HUES48 (cell line): ENCODE data around the gene POT1.

ENCODE experiments used
- H3K27ac ChIP-seq: one replicate; pipeline ENCODE4 v1.7.0; 2013; ENCODE audit warnings: low read depth, low read length, inconsistent platforms
- H3K27me3 ChIP-seq: 2 replicates; pipeline ENCODE4 v1.6.1; 2013; ENCODE audit warnings: mild to moderate bottlenecking, low read length; ENCODE audit not compliant: control insufficient read depth, insufficient read depth
- H3K36me3 ChIP-seq: 2 replicates; pipeline ENCODE4 v1.6.1; 2013; ENCODE audit warnings: low read length; ENCODE audit not compliant: control insufficient read depth, insufficient read depth
- H3K4me1 ChIP-seq: 2 replicates; pipeline ENCODE4 v1.6.1; 2013; ENCODE audit warnings: mild to moderate bottlenecking, low read length; ENCODE audit not compliant: control insufficient read depth, insufficient read depth
- H3K4me3 ChIP-seq: 2 replicates; pipeline ENCODE4 v1.5.1; 2013; ENCODE audit warnings: mild to moderate bottlenecking, low read depth, low read length
- H3K9ac ChIP-seq: 2 replicates; pipeline ENCODE4 v1.6.1; 2013; ENCODE audit warnings: mild to moderate bottlenecking, low read depth, low read length, moderate library complexity
- H3K9me3 ChIP-seq: 2 replicates; pipeline ENCODE4 v1.6.1; 2013; ENCODE audit warnings: low read length; ENCODE audit not compliant: control insufficient read depth, insufficient read depth

Gene POT1

GRCh38 chr7:124912972-124913371 is 16.7 kb downstream of the POT1 start:
- Histone ChIP-seq H3K4me3 (no peak overlapping the region), H3K9ac (no peak overlapping the region), H3K4me1 (no peaks in the 10 kb centered on the region), H3K36me3 (peaks cover 4% of the 10 kb centered on the region; the same call in 1 of the 2 replicates), H3K9me3 (no peaks in the 10 kb centered on the region), H3K27ac (no peak overlapping the region), H3K27me3 (no peaks in the 10 kb centered on the region)

- Histone ChIP-seq H3K4me3 (no peak overlapping the region), H3K9ac (no peak overlapping the region), H3K36me3 (peaks cover under 1% of the 10 kb centered on the region; the same call in 1 of the 2 replicates)
Measured at GRCh38 chr7:124909808-124910207, 19.8 kb downstream of the POT1 start.

GRCh38 chr7:124908259-124908658 is 21.4 kb downstream of the POT1 start:
- Histone ChIP-seq H3K4me3 (no peak overlapping the region), H3K36me3 (no peaks in the 10 kb centered on the region; the same call in 1 of the 2 replicates), H3K27me3 (no peaks in the 10 kb centered on the region), H3K9me3 (no peaks in the 10 kb centered on the region), H3K27ac (no peak overlapping the region), H3K9ac (no peak overlapping the region), H3K4me1 (no peaks in the 10 kb centered on the region)

More at GRCh38 chr7:124909808-124910207, 19.8 kb downstream of the POT1 start:
- Histone ChIP-seq H3K27me3 (no peaks in the 10 kb centered on the region), H3K4me1 (no peaks in the 10 kb centered on the region), H3K9me3 (no peaks in the 10 kb centered on the region), H3K27ac (no peak overlapping the region)

GRCh38 chr7:124907490-124907889 is 22.1 kb downstream of the POT1 start:
- no peaks in the 10 kb centered on the region for H3K27me3 ChIP-seq
- H3K4me3 ChIP-seq = no peak overlapping the region
- no peaks in the 10 kb centered on the region for H3K4me1 ChIP-seq
- no peak overlapping the region for H3K27ac ChIP-seq
- no peaks in the 10 kb centered on the region for H3K9me3 ChIP-seq
- H3K36me3 ChIP-seq = no peaks in the 10 kb centered on the region
- H3K9ac ChIP-seq = no peak overlapping the region

- Histone ChIP-seq H3K9me3 (0 out of 2 replicates have a peak, but pooled peaks cover 8% of the 10 kb centered on the region), H3K4me1 (no peaks in the 10 kb centered on the region), H3K36me3 (peaks cover 16% of the 10 kb centered on the region), H3K9ac (no peak overlapping the region), H3K27ac (no peak overlapping the region), H3K27me3 (no peaks in the 10 kb centered on the region), H3K4me3 (no peak overlapping the region)
Measured at GRCh38 chr7:124898531-124898930, 31.1 kb downstream of the POT1 start.

GRCh38 chr7:124896001-124896400 is 33.6 kb downstream of the POT1 start:
- Histone ChIP-seq H3K27ac (no peak overlapping the region), H3K4me3 (no peak overlapping the region), H3K9me3 (0 out of 2 replicates have a peak, but pooled peaks cover 8% of the 10 kb centered on the region), H3K36me3 (peaks cover 31% of the 10 kb centered on the region), H3K4me1 (no peaks in the 10 kb centered on the region), H3K27me3 (no peaks in the 10 kb centered on the region), H3K9ac (no peak overlapping the region)

- Histone ChIP-seq H3K27ac (no peak overlapping the region), H3K4me3 (no peak overlapping the region), H3K36me3 (peaks cover 42% of the 10 kb centered on the region), H3K9ac (no peak overlapping the region), H3K27me3 (no peaks in the 10 kb centered on the region), H3K9me3 (no peaks in the 10 kb centered on the region), H3K4me1 (no peaks in the 10 kb centered on the region)
Measured at GRCh38 chr7:124893140-124893827, 36.3 kb downstream of the POT1 start.

- Histone ChIP-seq H3K9ac (no peak overlapping the region), H3K9me3 (no peaks in the 10 kb centered on the region), H3K36me3 (peaks cover 22% of the 10 kb centered on the region), H3K4me3 (no peak overlapping the region), H3K27me3 (no peaks in the 10 kb centered on the region), H3K4me1 (no peaks in the 10 kb centered on the region), H3K27ac (no peak overlapping the region)
Measured at GRCh38 chr7:124887247-124887646, 42.4 kb downstream of the POT1 start.

GRCh38 chr7:124881981-124882380 is 47.6 kb downstream of the POT1 start:
- H3K9ac ChIP-seq = no peak overlapping the region
- H3K27ac ChIP-seq = no peak overlapping the region
- no peaks in the 10 kb centered on the region for H3K36me3 ChIP-seq
- H3K27me3 ChIP-seq = no peaks in the 10 kb centered on the region
- H3K4me3 ChIP-seq = no peak overlapping the region
- H3K4me1 ChIP-seq = no peaks in the 10 kb centered on the region; the same call in 1 of the 2 replicates
- no peaks in the 10 kb centered on the region for H3K9me3 ChIP-seq

GRCh38 chr7:124879771-124880170 is 49.9 kb downstream of the POT1 start:
- Histone ChIP-seq H3K27ac (no peak overlapping the region), H3K36me3 (no peaks in the 10 kb centered on the region), H3K27me3 (no peaks in the 10 kb centered on the region), H3K4me1 (no peaks in the 10 kb centered on the region; the same call in 1 of the 2 replicates), H3K4me3 (no peak overlapping the region), H3K9me3 (no peaks in the 10 kb centered on the region), H3K9ac (no peak overlapping the region)

- H3K27ac ChIP-seq = no peak overlapping the region
- no peak overlapping the region for H3K9ac ChIP-seq
- H3K36me3 ChIP-seq = no peaks in the 10 kb centered on the region
- H3K4me1 ChIP-seq = no peaks in the 10 kb centered on the region; the same call in 1 of the 2 replicates
- H3K27me3 ChIP-seq = no peaks in the 10 kb centered on the region
- H3K4me3 ChIP-seq = no peak overlapping the region
- H3K9me3 ChIP-seq = no peaks in the 10 kb centered on the region
Measured at GRCh38 chr7:124879103-124879502, 50.5 kb downstream of the POT1 start.
